BE2C (cell line): ENCODE data around the gene OSBPL3.

ENCODE experiments used
- DNase-seq: peaks from one replicate; pipeline ENCODE4 v3.0.0-alpha.2; 2020
- H3K27me3 ChIP-seq: fragments of 250-450 bp; sonication (Bioruptor Pico); 2 replicates; pipeline ENCODE4 v1.5.1; 2020; ENCODE audit warnings: mild to moderate bottlenecking
- H3K36me3 ChIP-seq: fragments of 250-450 bp; sonication (Bioruptor Pico); 2 replicates; pipeline ENCODE4 v1.5.1; 2020; ENCODE audit warnings: mild to moderate bottlenecking
- H3K4me1 ChIP-seq: fragments of 250-450 bp; sonication (Bioruptor Pico); 2 replicates; pipeline ENCODE4 v1.5.1; 2020
- H3K4me3 ChIP-seq: 2 replicates; pipeline ENCODE4 v1.5.1; 2011; ENCODE audit warnings: low read depth, low read length
- H3K9me3 ChIP-seq: fragments of 250-450 bp; sonication (Bioruptor Pico); 2 replicates; pipeline ENCODE4 v1.5.1; 2020
- CTCF ChIP-seq: IDR thresholded peaks from 2 replicates; pipeline ENCODE4 v1.5.1; 2012; ENCODE audit warnings: mild to moderate bottlenecking, low read depth, low read length

OSBPL3 gene

GRCh38 chr7:24817339-24817738 lies 162.6 kb downstream of the OSBPL3 start:
- no peaks in the 10 kb centered on the region for H3K27me3 ChIP-seq

DNA sequence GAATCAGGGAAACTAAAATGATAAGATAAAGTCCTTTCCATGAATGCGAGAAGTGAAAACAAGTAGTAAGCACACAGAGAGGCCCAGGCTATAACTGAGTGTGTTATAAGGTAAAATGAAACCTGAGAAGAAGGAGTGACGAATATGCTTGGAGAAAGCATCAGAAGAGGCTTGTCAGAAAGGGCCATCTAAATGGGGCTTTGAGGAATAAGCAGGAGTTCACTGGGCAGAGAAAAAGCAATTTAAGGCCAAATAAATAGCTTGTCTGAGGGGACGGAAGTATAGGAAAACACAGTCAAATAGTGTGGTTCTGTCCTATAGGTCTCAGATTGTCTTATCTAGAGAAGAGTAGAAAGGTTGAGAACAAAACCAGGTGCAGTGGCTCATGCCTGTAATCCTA lies 163.1 kb downstream of the OSBPL3 start:
- Histone ChIP-seq H3K27me3 (no peaks in the 10 kb centered on the region), H3K4me1 (no peaks in the 10 kb centered on the region; the same call in 1 of the 2 replicates), H3K9me3 (no peaks in the 10 kb centered on the region), H3K36me3 (peaks cover 36% of the 10 kb centered on the region), H3K4me3 (no peak overlapping the region)
- TF ChIP-seq CTCF = no peak
- no peak for DNase-seq

More at GRCh38 chr7:24817339-24817738, 162.6 kb downstream of the OSBPL3 start:
- H3K4me3 ChIP-seq = no peak overlapping the region
- H3K36me3 ChIP-seq = peaks cover 35% of the 10 kb centered on the region
- no peaks in the 10 kb centered on the region; the same call in 1 of the 2 replicates for H3K4me1 ChIP-seq
- no peaks in the 10 kb centered on the region for H3K9me3 ChIP-seq
- no peak for DNase-seq
- TF ChIP-seq CTCF = no peak

DNA sequence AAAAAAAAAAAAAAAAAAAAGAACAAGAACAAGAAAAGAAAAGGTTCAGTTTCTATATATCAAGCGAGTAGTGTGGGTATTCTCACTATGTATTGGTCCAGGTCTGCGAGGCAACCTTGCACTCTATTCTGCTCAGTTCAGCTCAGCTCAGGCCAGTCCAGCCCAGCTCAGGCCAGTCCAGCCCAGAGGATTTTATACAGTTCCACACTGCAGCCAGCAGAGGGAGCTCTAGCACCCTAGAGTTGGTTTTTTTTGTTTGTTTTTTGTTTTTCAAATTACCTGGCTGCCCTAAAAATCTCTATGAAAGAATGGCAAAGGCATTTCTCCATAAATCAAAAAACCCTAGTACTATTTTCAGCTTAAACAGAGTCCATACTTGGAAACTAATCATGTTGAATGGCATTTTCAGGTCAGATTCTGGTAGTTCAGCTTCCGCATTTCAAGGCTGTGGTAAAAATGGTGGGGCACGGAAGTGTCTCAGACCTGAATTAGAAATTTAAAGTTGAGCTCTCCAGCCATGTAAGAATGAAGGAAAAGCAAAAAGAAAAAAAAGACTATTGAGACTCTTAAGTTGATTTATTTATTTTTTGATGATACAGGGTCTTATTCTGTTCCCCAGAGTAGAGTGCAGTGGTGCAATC lies 167.6 kb downstream of the OSBPL3 start:
- Histone ChIP-seq H3K36me3 (peaks cover 51% of the 10 kb centered on the region), H3K9me3 (no peaks in the 10 kb centered on the region), H3K27me3 (no peaks in the 10 kb centered on the region), H3K4me1 (no peaks in the 10 kb centered on the region), H3K4me3 (no peak overlapping the region)
- peak; percentile 88 for TF ChIP-seq CTCF
- DNase-seq = peak; percentile 37

- no peaks in the 10 kb centered on the region for H3K27me3 ChIP-seq
- TF ChIP-seq CTCF = no peak
- H3K9me3 ChIP-seq = no peaks in the 10 kb centered on the region
- no peak for DNase-seq
- H3K4me3 ChIP-seq = no peak overlapping the region
- H3K36me3 ChIP-seq = peaks cover 42% of the 10 kb centered on the region
- no peaks in the 10 kb centered on the region for H3K4me1 ChIP-seq
Measured at GRCh38 chr7:24808518-24808917, 171.5 kb downstream of the OSBPL3 start.

- Histone ChIP-seq H3K27me3 (no peaks in the 10 kb centered on the region), H3K4me3 (no peak overlapping the region), H3K4me1 (no peaks in the 10 kb centered on the region), H3K9me3 (no peaks in the 10 kb centered on the region), H3K36me3 (peaks cover 38% of the 10 kb centered on the region)
- no peak for TF ChIP-seq CTCF
- no peak for DNase-seq
Measured at GRCh38 chr7:24802300-24802699, 177.7 kb downstream of the OSBPL3 start.

DNA sequence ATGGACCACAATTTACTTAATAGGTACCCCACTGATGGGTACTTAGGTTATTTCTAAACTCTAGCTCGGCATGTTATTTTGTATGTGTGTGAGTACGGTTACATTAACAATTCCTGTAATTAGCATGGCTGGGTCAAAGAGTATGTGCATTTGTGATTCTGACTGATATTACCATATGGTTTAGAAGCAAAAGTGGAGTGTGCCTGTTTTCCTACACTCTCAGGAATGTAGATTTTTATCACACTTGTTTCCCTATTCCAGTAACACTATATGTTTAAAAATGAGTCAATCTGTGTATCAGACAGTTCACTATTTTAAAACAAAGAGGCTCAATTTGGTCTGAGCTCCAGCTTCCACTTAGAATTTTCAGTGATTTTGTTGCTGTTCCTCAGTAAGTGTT lies 178.1 kb downstream of the OSBPL3 start:
- TF ChIP-seq CTCF = no peak

More for the DNA sequence above, 178.1 kb downstream of the OSBPL3 start:
- H3K36me3 ChIP-seq = peaks cover 34% of the 10 kb centered on the region
- H3K9me3 ChIP-seq = no peaks in the 10 kb centered on the region
- no peaks in the 10 kb centered on the region for H3K4me1 ChIP-seq
- no peak overlapping the region for H3K4me3 ChIP-seq
- no peaks in the 10 kb centered on the region for H3K27me3 ChIP-seq
- DNase-seq = no peak
